Measurements from ENCODE around the gene CEACAM16.

CEACAM16 gene

DNA sequence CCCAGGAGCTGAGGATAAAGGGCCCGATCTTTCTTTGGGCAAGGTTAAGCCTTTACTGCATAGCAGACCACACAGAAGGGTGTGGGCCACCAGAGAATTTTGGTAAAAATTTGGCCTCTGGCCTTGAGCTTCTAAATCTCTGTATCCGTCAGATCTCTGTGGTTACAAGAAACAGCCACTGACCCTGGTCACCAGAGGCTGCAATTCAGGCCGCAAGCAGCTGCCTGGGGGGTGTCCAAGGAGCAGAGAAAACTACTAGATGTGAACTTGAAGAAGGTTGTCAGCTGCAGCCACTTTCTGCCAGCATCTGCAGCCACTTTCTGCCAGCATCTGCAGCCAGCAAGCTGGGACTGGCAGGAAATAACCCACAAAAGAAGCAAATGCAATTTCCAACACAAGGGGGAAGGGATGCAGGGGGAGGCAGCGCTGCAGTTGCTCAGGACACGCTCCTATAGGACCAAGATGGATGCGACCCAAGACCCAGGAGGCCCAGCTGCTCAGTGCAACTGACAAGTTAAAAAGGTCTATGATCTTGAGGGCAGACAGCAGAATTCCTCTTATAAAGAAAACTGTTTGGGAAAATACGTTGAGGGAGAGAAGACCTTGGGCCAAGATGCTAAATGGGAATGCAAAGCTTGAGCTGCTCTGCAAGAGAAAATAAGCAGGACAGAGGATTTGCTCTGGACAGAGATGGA, 36.1 kb upstream of the CEACAM16 start:
- Histone ChIP-seq H3K4me3 (replicated peaks; ENCODE audit: insufficient read depth, low read length) (no peak overlapping the region), H3K27ac (replicated peaks) (no peak overlapping the region), H3K27me3 (ENCODE audit: insufficient read depth, poor library complexity, severe bottlenecking) (no peaks in the 10 kb centered on the region)
- no peak for DNase-seq (ENCODE audit: low read depth in 1 of 2, low spot score in 1 of 2)
- no peak for TF ChIP-seq POLR2AphosphoS5 (IDR thresholded peaks at IDR 0.05; ENCODE audit: low read depth)
- TF ChIP-seq, protein P1, sequence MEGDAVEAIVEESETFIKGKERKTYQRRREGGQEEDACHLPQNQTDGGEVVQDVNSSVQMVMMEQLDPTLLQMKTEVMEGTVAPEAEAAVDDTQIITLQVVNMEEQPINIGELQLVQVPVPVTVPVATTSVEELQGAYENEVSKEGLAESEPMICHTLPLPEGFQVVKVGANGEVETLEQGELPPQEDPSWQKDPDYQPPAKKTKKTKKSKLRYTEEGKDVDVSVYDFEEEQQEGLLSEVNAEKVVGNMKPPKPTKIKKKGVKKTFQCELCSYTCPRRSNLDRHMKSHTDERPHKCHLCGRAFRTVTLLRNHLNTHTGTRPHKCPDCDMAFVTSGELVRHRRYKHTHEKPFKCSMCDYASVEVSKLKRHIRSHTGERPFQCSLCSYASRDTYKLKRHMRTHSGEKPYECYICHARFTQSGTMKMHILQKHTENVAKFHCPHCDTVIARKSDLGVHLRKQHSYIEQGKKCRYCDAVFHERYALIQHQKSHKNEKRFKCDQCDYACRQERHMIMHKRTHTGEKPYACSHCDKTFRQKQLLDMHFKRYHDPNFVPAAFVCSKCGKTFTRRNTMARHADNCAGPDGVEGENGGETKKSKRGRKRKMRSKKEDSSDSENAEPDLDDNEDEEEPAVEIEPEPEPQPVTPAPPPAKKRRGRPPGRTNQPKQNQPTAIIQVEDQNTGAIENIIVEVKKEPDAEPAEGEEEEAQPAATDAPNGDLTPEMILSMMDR (IDR thresholded peaks at IDR 0.05; ENCODE audit: insufficient read depth, low read length), result no peak
- TF ChIP-seq, protein P2, sequence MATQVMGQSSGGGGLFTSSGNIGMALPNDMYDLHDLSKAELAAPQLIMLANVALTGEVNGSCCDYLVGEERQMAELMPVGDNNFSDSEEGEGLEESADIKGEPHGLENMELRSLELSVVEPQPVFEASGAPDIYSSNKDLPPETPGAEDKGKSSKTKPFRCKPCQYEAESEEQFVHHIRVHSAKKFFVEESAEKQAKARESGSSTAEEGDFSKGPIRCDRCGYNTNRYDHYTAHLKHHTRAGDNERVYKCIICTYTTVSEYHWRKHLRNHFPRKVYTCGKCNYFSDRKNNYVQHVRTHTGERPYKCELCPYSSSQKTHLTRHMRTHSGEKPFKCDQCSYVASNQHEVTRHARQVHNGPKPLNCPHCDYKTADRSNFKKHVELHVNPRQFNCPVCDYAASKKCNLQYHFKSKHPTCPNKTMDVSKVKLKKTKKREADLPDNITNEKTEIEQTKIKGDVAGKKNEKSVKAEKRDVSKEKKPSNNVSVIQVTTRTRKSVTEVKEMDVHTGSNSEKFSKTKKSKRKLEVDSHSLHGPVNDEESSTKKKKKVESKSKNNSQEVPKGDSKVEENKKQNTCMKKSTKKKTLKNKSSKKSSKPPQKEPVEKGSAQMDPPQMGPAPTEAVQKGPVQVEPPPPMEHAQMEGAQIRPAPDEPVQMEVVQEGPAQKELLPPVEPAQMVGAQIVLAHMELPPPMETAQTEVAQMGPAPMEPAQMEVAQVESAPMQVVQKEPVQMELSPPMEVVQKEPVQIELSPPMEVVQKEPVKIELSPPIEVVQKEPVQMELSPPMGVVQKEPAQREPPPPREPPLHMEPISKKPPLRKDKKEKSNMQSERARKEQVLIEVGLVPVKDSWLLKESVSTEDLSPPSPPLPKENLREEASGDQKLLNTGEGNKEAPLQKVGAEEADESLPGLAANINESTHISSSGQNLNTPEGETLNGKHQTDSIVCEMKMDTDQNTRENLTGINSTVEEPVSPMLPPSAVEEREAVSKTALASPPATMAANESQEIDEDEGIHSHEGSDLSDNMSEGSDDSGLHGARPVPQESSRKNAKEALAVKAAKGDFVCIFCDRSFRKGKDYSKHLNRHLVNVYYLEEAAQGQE (IDR thresholded peaks at IDR 0.05; ENCODE audit: insufficient replicate concordance, low read depth), result no peak
- TF ChIP-seq SPI1 (IDR thresholded peaks at IDR 0.05; ENCODE audit: borderline replicate concordance, low read depth), result no peak
- TF ChIP-seq GABPA (IDR thresholded peaks at IDR 0.05; ENCODE audit: low read depth), result no peak

DNA sequence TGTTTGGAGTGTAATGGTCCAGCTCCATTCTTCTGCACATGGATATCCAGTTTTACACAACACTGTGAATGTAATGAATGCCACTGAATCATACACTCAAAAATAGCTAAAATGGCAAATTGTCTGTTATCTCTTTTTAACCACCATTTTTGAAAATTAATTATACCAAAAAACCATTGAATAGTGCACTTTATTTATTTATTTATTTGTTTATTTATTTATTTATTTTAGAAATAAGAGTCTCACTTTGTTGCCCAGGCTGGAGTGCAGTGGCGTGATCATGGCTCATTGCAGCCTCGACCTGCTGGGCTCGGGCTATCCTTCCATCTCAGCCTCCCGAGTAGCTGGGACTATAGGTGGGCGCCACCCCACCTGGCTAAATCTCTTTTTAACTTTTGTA, 35.0 kb upstream of the CEACAM16 start:
- TF ChIP-seq GABPA (IDR thresholded peaks at IDR 0.05; ENCODE audit: low read depth) (no peak), POLR2AphosphoS5 (IDR thresholded peaks at IDR 0.05; ENCODE audit: low read depth) (no peak), SPI1 (IDR thresholded peaks at IDR 0.05; ENCODE audit: borderline replicate concordance, low read depth) (no peak)
- TF ChIP-seq, protein P1 (IDR thresholded peaks at IDR 0.05; ENCODE audit: insufficient read depth, low read length), result no peak
- TF ChIP-seq, protein P2 (IDR thresholded peaks at IDR 0.05; ENCODE audit: insufficient replicate concordance, low read depth), result no peak
- no peak for DNase-seq (ENCODE audit: low read depth in 1 of 2, low spot score in 1 of 2)
- H3K27ac ChIP-seq (replicated peaks), result no peak overlapping the region
- H3K4me3 ChIP-seq (replicated peaks; ENCODE audit: insufficient read depth, low read length), result no peak overlapping the region
- H3K27me3 ChIP-seq (ENCODE audit: insufficient read depth, poor library complexity, severe bottlenecking), result no peaks in the 10 kb centered on the region

DNA sequence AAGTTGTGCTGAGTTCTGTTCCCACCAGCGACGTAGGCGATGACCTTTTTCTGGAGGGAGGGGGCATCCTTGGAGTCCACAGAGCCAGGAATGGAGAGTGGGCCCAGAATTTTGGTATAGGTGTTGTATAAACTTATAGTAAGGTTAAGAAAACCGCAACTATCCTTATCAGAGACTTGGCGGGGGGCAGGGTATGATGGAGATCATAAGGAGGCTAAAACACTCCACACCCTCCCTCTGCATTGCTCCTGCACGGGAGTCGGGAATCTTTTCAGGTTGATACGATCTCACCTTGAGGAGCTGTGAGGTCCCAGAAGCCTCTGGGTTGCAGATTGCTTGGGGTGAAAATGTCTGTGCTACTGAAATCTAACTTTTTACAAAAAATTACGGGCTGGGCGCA, 34.0 kb upstream of the CEACAM16 start:
- no peak overlapping the region for H3K27ac ChIP-seq (replicated peaks)
- H3K4me3 ChIP-seq (replicated peaks; ENCODE audit: insufficient read depth, low read length), result no peak overlapping the region
- no peak for DNase-seq (ENCODE audit: low read depth in 1 of 2, low spot score in 1 of 2)
- TF ChIP-seq, protein P2 (IDR thresholded peaks at IDR 0.05; ENCODE audit: insufficient replicate concordance, low read depth), result no peak
- TF ChIP-seq GABPA (IDR thresholded peaks at IDR 0.05; ENCODE audit: low read depth), result no peak
- no peak for TF ChIP-seq POLR2AphosphoS5 (IDR thresholded peaks at IDR 0.05; ENCODE audit: low read depth)
- TF ChIP-seq SPI1 (IDR thresholded peaks at IDR 0.05; ENCODE audit: borderline replicate concordance, low read depth), result no peak
- TF ChIP-seq, protein P1 (IDR thresholded peaks at IDR 0.05; ENCODE audit: insufficient read depth, low read length), result no peak
- no peaks in the 10 kb centered on the region for H3K27me3 ChIP-seq (ENCODE audit: insufficient read depth, poor library complexity, severe bottlenecking)
